EH (cell line): Measurements from ENCODE around the gene HYAL2.
"Not testable (repeated sequence)": the region's sequence is repeated elsewhere in the genome, so short reads cannot be mapped to it uniquely, and the experiment has no call there.

ENCODE experiments used
- DNase-seq: peaks from one replicate; pipeline ENCODE4 v3.0.0-alpha.2; 2015; ENCODE audit warnings: low read depth

HYAL2 gene

GRCh38 chr3:50327129-50327528 is 4.6 kb upstream of the HYAL2 start:
- DNase-seq = no peak

- DNase-seq = no peak
These were observed 3.6 kb upstream of the HYAL2 start for GRCh38 chr3:50326182-50326541.

DNA sequence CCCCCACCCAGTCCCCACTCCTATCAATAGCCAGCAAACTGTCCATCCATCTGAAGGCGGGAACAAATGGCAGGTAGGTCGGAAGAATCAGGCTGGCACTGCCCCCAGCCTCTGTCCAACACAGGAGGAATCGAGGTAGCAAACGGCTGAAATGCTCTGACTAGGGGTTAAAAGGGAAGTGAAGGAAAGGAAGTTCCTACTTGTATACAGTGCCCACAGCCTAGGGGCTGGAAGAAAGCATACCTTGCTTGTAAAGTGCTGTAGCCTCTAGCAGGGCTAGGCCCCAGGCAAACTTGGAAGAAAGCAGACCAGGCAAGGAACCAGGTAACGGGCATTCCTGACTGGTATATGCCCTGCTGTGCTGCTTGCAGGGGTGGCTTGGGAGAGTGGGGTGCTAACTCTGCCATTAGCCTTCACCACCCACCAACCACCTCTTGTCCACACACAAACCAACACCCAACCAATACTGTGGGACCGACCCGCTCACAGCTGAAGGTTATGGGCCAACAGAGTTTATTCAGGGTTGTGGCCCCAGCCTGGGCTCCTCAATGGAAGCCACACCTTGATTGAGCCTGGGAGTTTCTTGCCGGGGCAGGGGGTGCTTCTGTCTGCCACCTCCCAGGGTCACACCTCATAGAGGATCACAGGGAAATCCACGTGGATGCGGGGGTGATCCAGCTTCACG is 3.1 kb upstream of the HYAL2 start:
- DNase-seq = no peak

GRCh38 chr3:50325113-50325480 is 2.6 kb upstream of the HYAL2 start:
- DNase-seq = no peak

DNA sequence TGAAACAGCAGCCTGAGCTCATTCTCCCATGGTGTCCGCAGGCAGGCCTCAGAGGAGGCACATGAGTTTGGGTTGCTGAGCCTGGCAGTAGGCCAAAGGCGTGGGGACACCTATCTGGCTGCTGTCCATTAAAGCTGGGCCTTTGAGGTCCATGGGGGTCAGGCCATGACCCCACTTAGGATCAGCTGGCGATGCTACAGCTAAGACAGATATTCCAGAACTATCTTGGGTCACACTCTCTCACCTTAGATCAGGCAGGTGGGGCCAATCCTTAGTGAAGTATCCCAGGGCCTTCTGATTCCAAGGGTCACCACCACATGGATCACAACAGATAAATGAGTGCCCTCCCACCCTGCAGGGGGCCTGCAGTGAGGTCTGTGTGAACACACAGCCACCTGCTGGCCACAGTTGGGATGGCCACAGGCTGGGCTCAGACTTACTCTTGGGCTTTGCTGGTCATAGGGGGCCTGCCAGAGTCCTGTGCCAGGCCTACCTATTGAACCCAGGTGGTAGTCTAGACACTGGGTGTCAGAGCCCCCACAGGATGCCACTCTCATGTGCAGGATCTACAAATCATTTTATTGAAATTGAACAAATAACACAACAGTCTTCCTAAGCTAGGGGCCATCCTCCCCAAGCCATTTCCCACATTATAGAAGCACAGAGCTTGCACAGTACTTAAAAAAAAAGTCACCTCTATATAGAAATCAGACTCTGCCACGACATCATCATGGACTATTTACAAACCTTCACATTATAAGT is 2.0 kb upstream of the HYAL2 start:
- DNase-seq = peak; percentile 71

DNA sequence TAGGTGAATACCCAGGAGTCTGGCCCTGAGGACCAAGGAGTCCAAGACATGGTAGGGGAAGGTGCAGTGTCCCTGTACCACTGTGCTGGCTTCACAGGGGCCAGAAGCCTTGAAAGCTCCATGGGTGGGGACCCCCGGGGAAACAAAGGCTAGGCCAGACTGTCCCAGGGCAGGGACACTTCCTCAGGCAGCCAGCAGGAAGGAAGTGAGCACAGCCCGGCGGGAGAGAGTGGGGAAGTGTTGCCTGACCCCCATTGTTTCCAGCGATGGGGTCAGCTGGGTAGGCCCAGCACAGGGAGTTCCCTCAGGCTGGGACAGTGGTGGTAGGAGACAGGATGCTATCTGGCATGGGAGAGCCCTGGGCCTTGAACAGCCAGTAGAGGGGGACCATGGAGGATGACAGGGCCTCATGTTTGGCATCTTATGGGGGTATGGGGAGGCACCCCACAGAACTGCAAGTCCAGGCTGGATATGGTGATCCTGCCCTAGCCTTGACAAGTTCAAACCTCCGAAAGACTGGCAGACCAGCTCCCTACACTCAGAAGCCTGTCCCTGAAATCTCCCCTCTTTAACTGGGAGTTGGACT is 1.2 kb upstream of the HYAL2 start:
- DNase-seq = no peak

- no peak for DNase-seq
These were observed 601 bp upstream of the HYAL2 start for GRCh38 chr3:50323092-50323600.

- DNase-seq = no peak
These were observed 495 bp downstream of the HYAL2 start for GRCh38 chr3:50322115-50322385.

GRCh38 chr3:50321336-50322114 is 1.0 kb downstream of the HYAL2 start:
- DNase-seq = peak; percentile 90

GRCh38 chr3:50320853-50321335 is 1.7 kb downstream of the HYAL2 start:
- DNase-seq = peak; percentile 75

- DNase-seq = no peak
These were observed 2.5 kb downstream of the HYAL2 start for GRCh38 chr3:50319894-50320625.

- DNase-seq = no peak
These were observed 3.2 kb downstream of the HYAL2 start for GRCh38 chr3:50319181-50319893.

DNA sequence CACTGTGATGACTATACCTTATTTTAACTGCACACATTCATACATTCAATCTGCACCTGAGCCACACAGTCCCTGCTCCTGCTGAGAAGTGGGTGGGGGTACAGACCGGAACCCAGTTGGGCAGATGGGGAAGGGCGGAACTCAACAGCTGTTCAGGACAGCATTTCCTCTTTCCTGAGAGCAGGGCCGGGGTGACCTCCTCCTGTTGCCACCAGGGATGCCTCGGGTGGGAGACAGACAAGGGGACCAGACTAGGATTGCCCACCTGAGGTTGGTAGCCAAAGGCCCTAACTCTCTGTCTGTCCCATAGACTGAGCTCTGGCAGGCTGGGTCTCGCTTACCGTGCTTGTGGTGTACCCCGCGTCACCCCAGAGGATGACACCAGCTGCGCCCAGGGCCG is 3.9 kb downstream of the HYAL2 start:
- no peak for DNase-seq

- DNase-seq = no peak
These were observed 4.4 kb downstream of the HYAL2 start for GRCh38 chr3:50318163-50318562.

DNA sequence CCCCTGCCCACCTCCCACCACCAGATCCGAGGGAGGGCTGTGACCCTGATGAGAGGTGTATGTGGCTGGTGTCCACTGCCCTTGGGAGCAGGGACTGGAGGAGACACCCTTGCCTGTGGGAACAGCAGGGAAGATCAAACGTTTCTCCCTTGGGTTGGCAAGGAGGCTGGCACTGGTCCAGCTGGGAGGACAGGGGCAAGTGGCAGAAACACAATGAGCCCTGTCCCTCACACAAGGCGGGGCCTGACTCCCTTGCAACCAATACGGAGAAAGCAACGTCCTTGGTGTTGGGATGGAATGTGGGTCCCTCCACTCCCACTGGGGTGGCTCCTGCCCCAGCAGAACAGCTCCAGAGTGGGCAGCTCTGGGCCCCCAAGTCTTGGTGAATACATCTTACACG is 5.2 kb downstream of the HYAL2 start:
- DNase-seq = no peak

DNA sequence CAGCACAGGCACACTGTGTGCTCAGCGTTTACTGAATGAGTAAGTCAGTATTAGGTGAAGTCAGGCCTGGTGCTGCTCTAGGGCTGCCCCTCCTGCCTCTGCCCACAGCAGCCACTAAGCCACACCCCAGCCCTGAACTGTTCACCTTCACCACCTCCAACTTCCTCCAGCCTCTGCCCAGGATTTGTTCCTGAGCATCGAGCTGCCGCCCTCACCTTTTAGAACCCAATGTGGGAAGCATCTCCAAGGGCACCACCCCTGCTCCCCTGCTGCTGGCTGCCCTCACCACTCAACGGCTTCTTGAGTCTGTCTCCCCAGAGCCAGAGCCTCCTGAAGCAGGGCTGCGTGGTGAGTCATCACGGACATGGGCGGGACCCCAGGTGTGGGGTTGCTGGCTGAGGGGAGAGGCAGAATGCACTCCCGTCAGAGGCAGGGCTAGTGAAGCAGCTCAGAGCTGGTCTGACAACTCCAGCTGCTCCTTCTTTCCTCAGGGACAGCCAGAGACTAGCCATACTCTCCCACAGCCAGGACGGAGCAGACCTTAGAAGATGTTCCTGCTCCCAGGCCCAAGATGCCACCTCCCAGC is 5.8 kb downstream of the HYAL2 start:
- DNase-seq = no peak

DNA sequence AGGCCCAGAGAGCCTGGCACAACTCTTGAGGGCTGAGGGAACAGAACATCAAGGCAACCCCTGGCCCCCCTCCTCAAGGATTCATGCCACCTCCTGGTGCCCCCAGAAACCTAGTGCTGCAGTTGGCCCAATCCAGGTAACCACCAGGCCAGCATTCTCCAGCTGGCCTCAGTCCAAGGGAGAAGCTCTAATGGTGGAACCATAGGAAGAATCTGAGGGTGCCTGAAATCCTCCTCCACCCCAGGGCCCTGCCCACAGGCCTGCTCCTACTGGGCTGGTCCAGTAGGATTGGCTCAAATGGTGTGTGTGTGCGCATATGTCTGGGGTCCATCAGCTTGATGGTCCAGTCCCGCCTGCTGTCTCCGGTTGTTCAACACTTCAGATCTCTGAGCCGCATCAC is 7.7 kb downstream of the HYAL2 start:
- DNase-seq = no peak

GRCh38 chr3:50314342-50314741 is 8.2 kb downstream of the HYAL2 start:
- no peak for DNase-seq

DNA sequence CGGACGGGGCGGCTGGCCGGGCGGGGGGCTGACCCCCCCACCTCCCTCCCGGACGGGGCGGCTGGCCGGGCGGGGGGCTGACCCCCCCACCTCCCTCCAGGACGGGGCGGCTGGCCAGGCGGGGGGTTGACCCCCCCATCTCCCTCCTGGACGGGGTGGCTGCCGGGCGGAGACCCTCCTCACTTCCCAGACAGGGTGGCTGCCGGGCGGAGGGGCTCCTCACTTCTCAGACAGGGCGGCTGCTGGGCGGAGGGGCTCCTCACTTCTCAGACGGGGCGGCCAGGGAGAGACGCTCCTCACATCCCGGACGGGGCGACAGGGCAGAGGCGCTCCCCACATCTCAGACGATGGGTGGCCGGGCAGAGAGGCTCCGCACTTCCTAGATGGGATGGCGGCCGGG is 10.5 kb downstream of the HYAL2 start:
- not testable (repeated sequence) for DNase-seq

DNA sequence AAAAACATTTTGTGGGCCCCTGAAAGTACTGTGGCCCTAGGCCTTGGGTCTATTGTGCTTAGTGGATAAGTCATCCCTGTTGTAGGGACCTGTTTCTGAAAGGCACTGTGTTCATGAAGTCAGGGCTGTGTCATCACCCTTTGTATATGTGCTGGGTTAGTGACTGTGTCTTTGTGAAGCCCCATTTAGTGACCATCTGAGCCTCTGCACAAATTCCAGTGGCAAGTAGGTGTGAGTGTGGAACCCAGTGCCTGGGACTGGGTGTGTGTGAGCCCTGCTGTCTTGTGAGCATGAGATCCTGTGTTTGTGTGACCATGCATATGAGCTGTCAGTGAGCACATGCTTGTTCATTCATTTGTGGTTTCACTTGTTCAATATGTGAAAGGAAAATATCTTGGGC is 17.9 kb downstream of the HYAL2 start:
- DNase-seq = no peak
